GM19468 (cell line): Measurements from ENCODE around the gene CLDND1.

Source experiments
- ATAC-seq: cut with Tn5 transposase; IDR thresholded peaks from one replicate; pipeline ENCODE4 v1.9.1; 2021; ENCODE audit warnings: mild to moderate bottlenecking, moderate library complexity, moderate number of reproducible peaks; ENCODE audit not compliant: unreplicated experiment; ENCODE audit errors: extremely low read depth

CLDND1 gene

DNA sequence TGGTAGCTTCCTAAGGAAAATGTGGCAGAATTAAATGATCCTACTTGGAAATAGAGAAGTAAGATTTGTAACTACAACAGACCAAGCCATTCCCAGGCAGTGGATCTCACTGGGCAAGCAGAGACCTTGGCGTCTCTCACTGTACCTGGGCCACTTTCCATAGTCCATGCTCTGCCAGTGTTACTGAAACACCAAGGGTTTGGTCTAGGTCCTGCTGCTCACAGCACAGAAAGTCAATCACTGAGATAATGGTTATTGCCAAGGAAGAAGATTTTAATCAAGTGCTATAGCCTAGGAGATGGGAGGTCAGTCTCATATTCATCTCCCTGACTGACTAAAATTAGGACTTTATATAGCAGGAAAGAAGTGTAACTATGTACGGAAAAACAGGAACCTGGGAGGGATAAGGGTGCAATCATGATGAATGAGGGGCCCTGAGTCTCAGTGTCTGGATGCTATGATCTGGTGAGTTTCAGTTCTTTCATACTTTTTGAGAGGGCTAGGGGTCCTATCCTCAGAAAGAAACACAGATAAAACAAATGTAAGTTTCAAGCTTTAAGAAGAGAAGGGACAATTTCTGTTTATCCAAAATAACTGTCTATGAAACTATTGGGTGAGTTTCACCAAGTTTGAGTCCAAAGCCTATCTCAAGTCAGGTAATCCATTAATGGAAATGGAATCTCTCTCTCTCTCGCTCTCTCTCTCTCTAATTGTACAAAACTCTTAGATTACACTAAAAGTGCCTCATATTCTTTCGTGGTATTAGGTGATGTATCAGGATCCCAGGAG lies 29.7 kb upstream of the CLDND1 start:
- ATAC-seq: no peak

DNA sequence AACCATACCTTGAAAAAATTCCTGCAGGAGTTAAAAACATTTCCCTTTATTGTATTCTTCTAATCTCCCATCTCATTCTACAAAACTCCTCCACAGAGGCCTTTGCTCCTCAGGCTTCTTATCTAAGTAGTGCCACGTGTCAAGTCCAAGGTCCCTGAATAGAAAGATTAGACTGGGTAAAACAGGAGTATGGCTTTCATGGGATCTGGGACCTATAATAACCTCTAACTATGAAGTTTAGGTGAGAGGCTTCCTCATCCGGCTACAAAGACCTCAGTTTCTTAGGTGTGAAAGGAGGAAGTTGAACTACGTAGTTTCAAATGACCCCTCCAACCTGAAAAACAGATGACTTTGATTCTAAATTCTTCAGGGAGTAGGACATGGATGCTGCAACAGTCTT lies 29.1 kb upstream of the CLDND1 start:
- ATAC-seq: no peak

- no peak for ATAC-seq
Measured at GRCh38 chr3:98551236-98551635, 28.5 kb upstream of the CLDND1 start.

- no peak for ATAC-seq
Measured at GRCh38 chr3:98550833-98551232, 28.1 kb upstream of the CLDND1 start.

GRCh38 chr3:98548544-98548943 lies 25.8 kb upstream of the CLDND1 start:
- ATAC-seq: no peak

DNA sequence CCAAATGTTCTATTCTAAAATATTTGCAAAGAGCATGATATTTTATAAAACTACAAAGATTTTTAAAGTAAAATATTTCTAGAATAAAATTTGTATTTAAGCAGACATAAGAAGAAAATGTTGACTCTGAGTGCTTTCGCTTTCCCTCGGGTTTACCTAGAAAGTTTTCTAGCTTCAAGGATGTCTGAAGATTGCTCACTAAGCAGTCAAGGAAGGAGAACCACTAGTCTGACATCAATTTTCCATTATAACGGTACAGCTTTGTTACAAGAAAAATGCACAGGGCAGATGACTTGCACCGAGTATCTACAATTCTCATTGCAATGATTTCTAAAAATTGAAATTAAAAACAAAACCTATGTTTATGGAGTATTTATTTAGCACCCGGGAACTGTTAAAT lies 23.2 kb upstream of the CLDND1 start:
- no peak for ATAC-seq

GRCh38 chr3:98542623-98543022 lies 19.9 kb upstream of the CLDND1 start:
- ATAC-seq: no peak

DNA sequence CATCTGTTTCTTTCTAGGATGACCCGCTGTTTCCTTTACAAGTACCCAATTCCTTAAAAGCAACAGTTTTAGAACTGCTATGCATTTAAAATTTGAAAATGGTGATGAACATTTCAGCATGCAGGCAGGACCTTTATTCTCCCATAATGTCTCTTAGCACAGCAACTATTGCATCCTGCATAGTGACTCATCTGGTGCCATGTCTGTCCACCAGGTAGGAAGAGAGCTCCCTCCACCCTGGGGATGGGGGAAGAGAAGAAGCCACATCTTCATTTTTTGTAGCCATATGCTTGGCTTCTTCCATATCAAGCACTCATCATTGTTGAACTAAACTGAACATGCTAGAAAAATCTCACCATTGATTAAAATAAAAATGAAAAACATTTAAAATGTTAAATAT lies 19.0 kb upstream of the CLDND1 start:
- ATAC-seq: no peak

GRCh38 chr3:98540346-98540745 lies 17.6 kb upstream of the CLDND1 start:
- ATAC-seq: peak; percentile 47

DNA sequence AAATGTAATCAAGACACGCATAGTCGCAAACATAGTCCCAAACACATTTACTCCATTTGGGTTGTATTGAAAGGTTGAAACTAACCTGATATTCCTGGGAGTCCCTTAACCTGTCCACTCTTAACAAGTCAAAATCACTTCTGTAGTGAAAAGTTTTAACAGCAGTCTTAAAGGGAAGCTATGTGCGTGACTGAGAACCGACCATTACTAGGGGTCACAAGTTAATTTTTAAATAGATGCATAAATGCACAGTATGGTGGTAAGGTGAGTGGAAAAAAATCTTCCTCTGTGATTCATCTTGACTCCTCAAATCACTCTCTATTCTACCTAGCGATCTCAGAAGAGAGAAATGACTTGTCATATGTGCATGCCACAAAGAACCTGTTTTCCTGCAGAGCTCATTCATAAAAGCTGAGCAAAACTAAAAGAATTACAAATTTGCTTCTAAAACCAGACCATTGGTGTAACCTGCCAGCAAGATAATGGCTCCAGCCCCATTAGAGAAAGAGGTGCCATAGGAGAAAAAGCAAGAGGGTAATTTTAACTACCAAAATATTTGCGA lies 13.8 kb upstream of the CLDND1 start:
- ATAC-seq: peak; percentile 76

- no peak for ATAC-seq
Measured at GRCh38 chr3:98534734-98535133, 12.0 kb upstream of the CLDND1 start.

- ATAC-seq: no peak
Measured at GRCh38 chr3:98534168-98534567, 11.5 kb upstream of the CLDND1 start.

DNA sequence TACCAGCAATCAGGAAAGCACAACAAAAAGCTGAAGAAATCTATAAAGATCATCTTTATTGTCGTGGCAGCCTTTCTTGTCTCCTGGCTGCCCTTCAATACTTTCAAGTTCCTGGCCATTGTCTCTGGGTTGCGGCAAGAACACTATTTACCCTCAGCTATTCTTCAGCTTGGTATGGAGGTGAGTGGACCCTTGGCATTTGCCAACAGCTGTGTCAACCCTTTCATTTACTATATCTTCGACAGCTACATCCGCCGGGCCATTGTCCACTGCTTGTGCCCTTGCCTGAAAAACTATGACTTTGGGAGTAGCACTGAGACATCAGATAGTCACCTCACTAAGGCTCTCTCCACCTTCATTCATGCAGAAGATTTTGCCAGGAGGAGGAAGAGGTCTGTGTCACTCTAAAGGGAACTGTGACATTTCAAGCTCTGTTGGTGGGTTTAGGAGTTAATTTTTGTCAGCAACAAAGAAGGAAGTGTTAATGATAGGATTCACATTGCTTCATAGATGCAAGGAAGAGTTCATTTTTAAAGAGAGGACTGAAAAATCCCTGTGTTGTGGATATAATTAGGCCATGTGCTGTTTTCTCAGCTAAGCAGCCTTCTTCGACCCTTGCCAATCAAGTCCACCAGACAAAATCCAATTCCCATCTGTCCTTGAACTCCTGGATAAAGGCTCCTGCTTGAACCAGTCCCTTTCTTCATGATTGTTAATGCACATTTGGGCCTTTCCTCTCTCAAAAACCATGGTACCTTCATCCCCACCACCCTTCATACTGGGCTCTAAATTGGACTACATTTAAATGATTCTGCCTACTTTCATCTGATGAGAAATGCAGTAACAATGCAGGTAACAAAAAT lies 10.2 kb upstream of the CLDND1 start:
- ATAC-seq: no peak

GRCh38 chr3:98532275-98532637 lies 9.6 kb upstream of the CLDND1 start:
- no peak for ATAC-seq

DNA sequence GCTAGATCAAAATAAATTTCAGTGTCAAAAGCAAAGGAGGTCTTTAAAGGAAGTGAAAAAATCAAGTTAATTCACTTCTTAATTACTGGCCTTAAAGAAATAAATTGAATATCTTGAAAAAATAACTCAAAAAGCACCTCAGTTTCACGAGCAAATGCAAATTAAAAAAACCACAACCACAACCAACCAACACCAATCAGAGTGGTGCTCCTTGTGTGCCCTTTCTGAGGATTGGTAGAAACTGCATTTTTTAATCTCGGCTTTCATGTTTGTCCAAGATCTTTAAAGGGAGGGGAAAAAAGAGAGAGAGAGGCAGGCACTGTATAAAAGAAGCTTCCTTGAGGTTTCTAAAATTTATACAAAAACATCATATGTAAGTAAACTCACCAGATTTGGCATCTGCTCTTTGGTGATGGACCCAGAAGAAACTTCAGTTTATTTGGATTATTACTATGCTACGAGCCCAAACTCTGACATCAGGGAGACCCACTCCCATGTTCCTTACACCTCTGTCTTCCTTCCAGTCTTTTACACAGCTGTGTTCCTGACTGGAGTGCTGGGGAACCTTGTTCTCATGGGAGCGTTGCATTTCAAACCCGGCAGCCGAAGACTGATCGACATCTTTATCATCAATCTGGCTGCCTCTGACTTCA lies 9.0 kb upstream of the CLDND1 start, which contains the start of gene GPR15:
TSS of gene GPR15 (plus strand) at position 357 of the 653 bp plus-strand sequence. CDS start at position 413, 56 bp downstream.
- no peak for ATAC-seq

DNA sequence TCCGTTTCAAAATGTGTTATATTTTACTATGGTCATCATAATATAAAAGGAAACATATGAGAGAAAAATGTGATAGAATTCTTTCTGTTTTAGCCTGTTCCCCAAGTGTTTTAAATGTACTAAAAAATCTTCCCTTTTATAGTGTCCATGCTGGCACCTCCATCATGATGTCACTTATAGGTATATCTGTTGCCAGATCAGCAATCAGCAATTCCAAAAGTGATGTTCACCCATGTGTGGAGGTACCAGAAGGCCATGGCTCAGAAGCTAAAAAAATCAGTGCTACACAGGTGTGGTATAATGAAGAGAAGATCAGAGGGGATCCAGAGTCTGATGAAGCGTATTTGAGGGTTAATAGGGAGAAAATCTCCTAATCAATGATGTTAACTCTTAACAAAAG lies 8.0 kb upstream of the CLDND1 start:
- ATAC-seq: no peak

DNA sequence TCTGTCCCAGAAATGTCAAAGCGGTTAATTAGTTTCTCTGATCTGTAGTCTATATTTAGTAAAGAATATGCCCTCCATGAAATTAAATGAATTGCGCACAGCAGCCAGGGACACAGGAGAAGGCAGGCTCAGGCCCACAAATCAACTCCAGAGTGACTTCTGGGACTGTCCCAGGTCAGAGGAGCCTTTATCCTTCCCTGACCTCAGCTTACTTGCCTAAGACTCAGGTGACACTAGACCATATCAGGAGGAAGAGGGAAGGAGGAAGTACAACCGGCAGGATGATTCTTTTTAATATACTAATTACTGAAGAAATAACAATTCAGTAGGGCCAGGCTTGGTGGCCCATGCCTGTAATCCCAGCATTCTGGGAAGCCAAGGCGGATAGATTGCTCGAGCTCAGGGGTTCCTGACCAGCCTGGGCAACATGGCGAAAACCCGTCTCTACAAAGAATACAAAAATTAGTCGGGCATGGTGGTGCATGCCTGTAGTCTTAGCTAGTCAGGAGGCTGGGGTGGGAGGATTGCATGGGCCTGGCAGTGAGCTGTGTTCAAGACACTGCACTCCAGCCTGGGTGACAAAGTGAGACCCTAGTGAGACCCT lies 7.3 kb upstream of the CLDND1 start:
- ATAC-seq: no peak

GRCh38 chr3:98528474-98529346 lies 6.0 kb upstream of the CLDND1 start:
- ATAC-seq: no peak

DNA sequence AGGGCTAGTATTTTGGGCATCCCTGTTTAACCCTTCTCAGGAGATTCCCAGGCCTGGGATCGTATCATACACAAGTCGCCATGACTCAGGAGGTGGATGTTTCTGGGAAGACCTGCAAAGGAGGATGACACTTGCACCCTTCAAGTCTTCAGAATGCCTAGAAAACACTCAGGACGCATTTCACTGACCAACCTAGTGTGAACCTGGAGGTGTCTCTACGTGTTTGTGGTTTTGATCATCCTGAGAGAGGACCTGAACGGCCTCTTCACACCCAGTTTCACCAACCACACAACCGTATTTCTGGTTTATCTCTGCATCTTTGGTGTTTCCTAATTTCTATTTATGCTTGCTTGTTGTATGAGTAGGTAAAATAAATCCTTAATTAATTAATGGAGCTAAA lies 2.8 kb upstream of the CLDND1 start:
- no peak for ATAC-seq
